Epithelial cell of esophagus (primary cell): ENCODE measurements around the gene KRT74.

ENCODE experiments used
- DNase-seq: peaks from one replicate; pipeline ENCODE4 v3.0.0; 2010; ENCODE audit warnings: low read depth
- H3K4me3 ChIP-seq: 2 replicates; pipeline ENCODE4 v1.5.1; 2011; ENCODE audit warnings: mild to moderate bottlenecking, low read length, control low read depth
- TF ChIP-seq, protein P1 (sequence below): IDR thresholded peaks from 2 replicates; pipeline ENCODE4 v1.5.1; 2011; ENCODE audit warnings: low read depth, mild to moderate bottlenecking, low read length, control low read depth, inconsistent platforms; ENCODE audit not compliant: insufficient read depth; ENCODE audit errors: missing control alignments

Gene KRT74

DNA sequence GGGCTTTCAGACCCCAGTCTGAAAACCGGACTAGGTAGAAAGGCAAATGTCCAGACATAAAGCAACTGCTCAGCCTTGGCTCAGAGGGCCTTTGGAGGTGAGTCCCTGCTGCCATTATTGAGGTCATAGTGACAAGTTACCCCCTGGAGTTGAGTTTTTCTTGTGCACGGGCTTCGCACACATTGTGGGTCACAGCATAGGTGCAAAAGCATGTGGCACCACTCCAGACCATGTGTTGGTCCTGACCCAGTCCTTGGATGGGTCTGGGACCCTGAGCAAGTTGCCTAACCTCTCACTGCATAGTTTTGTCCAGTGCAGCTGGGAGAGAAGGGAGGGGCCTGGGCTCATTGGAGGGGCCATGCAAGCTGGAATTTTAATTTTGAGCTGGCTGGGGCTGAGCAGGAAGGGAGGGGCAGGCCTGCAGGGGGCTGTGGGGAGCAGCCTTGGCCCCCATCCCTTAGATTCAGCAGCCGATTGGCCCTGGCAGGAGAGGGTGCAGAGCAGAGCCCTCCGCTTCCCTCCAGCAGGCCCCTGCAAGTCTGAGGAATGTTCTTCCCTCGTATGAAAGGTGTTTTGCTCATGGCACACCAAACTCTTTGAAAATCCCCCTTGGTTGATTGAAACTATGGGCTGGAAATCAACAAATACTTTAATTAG, 49.3 kb downstream of the KRT74 start:
- TF ChIP-seq, protein P1, sequence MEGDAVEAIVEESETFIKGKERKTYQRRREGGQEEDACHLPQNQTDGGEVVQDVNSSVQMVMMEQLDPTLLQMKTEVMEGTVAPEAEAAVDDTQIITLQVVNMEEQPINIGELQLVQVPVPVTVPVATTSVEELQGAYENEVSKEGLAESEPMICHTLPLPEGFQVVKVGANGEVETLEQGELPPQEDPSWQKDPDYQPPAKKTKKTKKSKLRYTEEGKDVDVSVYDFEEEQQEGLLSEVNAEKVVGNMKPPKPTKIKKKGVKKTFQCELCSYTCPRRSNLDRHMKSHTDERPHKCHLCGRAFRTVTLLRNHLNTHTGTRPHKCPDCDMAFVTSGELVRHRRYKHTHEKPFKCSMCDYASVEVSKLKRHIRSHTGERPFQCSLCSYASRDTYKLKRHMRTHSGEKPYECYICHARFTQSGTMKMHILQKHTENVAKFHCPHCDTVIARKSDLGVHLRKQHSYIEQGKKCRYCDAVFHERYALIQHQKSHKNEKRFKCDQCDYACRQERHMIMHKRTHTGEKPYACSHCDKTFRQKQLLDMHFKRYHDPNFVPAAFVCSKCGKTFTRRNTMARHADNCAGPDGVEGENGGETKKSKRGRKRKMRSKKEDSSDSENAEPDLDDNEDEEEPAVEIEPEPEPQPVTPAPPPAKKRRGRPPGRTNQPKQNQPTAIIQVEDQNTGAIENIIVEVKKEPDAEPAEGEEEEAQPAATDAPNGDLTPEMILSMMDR = no peak
- DNase-seq = peak; percentile 86

GRCh38 chr12:52523824-52524223, 49.8 kb downstream of the KRT74 start:
- TF ChIP-seq, protein P1 = no peak
- peak; percentile 80 for DNase-seq

More for the DNA sequence above, 49.3 kb downstream of the KRT74 start:
- H3K4me3 ChIP-seq = peak overlapping the region; percentile 10

DNA sequence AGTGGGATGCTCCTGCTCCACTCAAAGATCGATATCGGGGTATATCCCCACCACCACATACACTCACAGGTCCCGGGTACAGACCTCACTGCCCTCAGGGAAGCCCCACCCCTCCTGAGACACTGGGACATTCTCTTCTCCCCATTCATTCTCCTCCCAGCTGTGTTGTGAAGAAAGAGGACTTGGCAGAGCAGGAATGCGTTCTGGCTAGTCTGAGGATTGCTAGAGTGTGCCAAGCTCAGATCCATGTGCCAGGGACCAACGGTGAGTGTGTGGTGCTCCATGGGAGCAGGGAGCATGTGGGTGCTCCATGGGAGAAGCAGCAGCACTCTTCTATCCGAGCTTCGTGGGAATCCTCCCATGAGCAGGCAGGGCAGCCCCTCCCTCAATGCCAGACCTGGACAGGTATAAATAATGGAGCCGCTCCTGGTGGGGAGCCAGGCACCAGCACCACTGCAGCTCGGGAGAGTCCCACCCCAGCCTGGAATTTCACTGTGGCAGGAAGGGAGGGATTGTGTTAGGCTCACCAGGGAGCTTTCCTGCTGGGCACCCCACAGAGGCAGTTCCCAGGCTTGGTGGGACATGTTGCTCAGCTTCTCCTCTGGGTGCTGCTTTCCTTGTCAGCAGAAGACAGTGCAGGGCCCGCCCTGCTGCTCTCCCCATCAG, 51.2 kb downstream of the KRT74 start:
- DNase-seq = peak; percentile 98
- TF ChIP-seq, protein P1 = no peak
- peak overlapping the region; percentile 75 for H3K4me3 ChIP-seq

More at GRCh38 chr12:52523824-52524223, 49.8 kb downstream of the KRT74 start:
- peak overlapping the region; percentile 75 for H3K4me3 ChIP-seq

DNA sequence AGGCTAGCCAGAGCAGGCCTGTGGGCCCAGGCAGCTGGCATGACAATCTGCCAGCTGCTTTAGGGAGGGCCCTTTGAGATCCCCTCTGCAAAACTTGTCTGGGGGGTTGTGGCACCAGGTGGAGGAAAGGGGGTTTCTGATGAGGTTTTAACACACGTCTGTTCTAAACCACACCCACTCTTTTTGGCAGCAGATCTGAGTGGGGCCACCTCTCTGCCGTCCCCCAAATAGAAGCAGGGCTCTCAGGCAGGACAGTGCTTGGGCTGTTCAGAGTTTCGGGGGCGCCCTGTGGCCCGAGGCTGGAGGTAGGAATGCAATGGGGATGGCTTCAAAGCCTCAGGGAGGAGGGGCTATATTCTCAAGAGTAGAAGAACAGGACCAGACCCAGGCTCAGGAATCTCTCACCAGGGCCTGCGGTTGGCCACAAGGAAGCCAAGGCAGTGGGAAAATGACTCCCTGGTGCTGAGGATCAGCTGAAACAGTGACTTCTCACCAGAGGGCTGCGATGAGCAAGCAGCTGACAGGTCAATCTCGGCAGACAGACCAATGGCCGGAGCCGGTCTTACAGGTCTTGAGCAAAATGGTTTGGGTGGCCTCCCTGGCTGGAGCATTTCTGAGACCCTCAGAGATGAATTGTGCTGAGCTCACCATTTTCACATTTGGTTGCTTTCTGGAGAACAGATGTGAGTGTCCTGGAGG, 51.9 kb downstream of the KRT74 start:
- peak; percentile 93 for DNase-seq
- TF ChIP-seq, protein P1 = no peak
- H3K4me3 ChIP-seq = peak overlapping the region; percentile 75

DNA sequence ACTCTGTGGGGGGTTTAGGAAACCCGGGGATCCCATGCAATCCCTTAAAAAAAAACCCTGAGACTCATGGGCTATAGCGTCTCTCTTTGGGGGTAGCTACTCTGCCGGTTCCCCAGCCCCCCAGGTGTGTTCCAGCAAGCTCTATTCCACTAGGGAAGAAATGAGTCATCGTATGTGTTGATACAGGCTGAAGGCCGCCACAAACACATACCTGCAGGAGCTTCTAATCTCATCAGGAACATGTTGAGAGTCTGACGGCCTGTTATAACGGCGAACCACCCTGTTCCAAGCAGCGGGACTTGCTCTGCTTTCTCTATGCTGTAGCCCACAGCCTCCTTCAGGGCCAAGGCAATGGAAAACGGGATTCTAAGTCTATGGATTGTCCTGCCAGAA, 52.5 kb downstream of the KRT74 start:
- peak; percentile 98 for DNase-seq
- peak overlapping the region; percentile 75 for H3K4me3 ChIP-seq
- TF ChIP-seq, protein P1 = no peak

DNA sequence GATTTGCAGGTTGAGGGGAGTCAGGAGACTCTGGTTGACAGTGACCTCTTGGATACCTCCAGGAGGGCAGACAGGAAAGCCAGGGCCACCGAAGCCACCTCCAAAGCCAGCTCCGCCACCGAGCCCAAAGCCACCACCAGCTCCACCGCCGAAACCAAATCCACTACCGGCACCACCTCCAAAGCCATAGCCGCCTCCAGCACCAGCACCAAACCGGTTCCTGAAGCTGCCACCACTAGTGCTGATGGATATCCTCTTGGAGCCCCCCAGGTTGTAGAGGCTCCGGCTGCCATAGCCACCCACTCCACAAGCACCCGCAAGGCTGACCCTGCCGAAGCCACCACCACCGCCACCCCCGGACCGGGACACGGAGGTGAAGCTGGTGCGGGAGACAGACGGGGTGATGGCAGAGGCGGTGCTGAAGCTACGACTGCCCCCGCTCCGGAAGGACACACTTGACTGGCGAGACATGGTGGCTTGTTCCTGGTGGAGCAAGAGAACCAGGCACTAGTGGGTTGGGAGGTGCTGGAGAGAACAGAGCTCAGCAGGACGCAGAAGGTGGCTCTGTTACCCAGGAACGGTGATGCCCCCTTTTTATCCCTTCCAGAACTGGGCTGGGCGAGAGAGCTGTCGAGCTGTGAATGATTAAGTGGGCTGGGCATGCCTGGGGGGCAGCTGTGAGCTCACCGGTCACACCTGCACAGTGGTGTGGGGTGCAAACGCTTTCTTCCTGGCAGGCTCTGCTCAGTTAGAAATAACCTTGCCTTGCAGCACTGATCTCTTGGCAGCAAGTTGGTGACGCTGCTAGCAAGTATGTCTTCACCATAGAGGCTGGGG, 53.6 kb downstream of the KRT74 start, which contains the start of gene KRT5:
KRT5 (minus strand) TSS at position 569 of the 837 bp plus-strand sequence; CDS start at position 471, 98 bp downstream.
- peak; percentile 100 for DNase-seq
- TF ChIP-seq, protein P1 = no peak
- peak within 1 kb of the TSS; percentile 75 for H3K4me3 ChIP-seq
